Stimulated activated CD4-positive, alpha-beta T cell treated with anti-CD3 and anti-CD28 coated beads, TNF-alpha, amount 100 ng/mL, for 1 hour (primary cell): ENCODE measurements around the gene FBXO10.
"Not testable (repeated sequence)": the region's sequence is repeated elsewhere in the genome, so short reads cannot be mapped to it uniquely, and the experiment has no call there.

Experiments used
- DNase-seq, 3 donors: peaks; one replicate each; pipeline ENCODE4 v3.0.0-alpha.2; 2020; ENCODE audit warnings: low read depth in 3 of 3, low spot score in 1 of 3

FBXO10 gene, protein sequence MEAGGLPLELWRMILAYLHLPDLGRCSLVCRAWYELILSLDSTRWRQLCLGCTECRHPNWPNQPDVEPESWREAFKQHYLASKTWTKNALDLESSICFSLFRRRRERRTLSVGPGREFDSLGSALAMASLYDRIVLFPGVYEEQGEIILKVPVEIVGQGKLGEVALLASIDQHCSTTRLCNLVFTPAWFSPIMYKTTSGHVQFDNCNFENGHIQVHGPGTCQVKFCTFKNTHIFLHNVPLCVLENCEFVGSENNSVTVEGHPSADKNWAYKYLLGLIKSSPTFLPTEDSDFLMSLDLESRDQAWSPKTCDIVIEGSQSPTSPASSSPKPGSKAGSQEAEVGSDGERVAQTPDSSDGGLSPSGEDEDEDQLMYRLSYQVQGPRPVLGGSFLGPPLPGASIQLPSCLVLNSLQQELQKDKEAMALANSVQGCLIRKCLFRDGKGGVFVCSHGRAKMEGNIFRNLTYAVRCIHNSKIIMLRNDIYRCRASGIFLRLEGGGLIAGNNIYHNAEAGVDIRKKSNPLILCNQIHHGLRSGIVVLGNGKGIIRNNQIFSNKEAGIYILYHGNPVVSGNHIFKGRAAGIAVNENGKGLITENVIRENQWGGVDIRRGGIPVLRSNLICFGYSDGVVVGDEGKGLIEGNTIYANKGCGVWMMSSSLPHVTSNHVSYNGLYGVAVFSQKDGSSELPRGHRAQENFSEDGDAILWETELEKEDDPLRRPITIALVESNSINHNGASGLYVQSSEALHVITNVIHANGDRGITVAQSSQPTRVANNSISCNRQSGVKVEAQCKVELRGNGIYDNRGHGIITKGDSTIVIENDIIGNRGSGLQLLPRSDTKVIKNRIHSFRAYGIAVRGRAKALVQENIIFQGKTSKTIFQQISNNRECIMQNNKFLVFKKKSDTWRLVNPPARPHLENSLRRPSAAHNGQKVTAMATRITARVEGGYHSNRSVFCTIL

GRCh38 chr9:37575921-37576721 lies at the start of gene FBXO10:
TSS of gene FBXO10 (minus strand) at chr9:37576380. CDS start at chr9:37541768, 34,612 bp downstream.
- DNase-seq: peak in 1 of 3 donors; percentile 7

DNA sequence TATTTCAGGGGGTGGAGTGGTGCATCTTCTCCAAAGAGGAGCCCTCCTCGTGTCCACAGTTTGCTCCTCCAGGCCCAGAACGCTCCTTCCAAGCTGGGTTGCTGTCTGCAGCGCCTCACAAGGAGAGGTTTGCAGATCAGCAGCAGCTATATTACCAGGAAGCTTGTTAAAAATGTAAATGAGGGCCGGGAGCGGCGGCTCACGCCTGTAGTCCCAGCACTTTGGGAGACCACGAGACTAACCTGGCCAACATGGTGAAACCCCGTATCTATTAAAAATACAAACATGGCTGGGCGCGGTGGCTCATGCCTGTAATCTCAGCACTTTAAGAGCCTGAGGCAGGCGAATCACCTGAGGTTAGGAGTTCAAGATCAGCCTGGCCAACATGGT lies 49.6 kb upstream of the FBXO10 start:
- DNase-seq: no peak

DNA sequence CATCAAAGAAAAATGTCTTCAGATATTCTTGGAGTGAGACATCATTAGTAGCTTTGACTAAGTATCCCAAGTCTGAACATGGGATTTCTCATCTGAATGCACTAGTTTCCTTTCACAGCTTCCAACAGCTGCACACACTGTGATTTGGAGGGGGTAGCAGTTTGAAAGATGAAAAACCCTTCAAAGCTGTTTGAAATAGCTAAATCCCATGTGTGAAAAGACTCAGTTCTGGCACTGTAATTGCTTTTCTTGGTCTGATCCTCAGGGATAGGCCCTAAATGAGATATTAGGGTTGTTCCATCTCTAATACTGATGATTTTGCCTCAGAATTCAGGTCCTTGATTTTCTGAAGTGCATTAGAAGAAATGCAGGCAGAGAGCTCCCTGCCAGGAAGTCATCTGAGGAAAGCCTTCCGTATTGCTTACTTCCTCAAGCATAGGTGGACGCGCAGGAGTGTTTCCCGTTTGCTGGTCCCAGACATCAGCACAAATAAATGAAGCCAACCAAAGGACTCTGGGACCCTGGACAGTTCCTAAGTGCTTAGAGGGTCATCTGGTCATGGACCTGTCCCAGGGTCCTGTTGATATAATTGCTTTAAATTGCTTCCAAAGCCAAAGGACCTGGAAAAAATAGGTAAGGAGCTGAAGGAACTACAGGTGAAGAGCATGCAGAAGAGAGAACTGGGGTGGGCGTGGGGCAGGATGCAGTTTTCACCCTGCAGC lies 49.0 kb upstream of the FBXO10 start:
- DNase-seq: no peak

DNA sequence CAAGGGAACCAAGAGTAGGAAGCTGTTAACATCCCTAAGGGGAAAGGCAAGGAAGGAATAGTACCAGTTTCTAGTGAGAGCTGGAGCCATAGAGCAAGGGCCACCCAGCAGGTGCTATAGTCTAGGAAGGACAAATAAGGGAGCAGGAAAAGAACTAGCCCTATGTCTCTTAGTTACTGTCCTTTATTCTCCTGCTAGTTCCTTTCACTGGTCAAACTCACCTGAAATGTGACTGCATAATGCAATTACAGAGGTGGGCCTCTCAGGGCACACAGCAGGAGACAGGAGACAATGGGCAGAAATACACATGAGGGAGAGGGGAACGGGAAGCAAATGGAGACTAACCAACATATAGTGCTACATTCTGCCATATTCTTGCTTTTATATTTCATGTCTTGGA lies 47.9 kb upstream of the FBXO10 start:
- no peak for DNase-seq

- no peak for DNase-seq
These were observed 47.1 kb upstream of the FBXO10 start for GRCh38 chr9:37623267-37623666.

- DNase-seq: no peak
These were observed 46.3 kb upstream of the FBXO10 start for GRCh38 chr9:37622462-37622861.

GRCh38 chr9:37621273-37622121 lies 45.3 kb upstream of the FBXO10 start:
- no peak for DNase-seq

GRCh38 chr9:37620396-37620795 lies 44.2 kb upstream of the FBXO10 start:
- no peak for DNase-seq

DNA sequence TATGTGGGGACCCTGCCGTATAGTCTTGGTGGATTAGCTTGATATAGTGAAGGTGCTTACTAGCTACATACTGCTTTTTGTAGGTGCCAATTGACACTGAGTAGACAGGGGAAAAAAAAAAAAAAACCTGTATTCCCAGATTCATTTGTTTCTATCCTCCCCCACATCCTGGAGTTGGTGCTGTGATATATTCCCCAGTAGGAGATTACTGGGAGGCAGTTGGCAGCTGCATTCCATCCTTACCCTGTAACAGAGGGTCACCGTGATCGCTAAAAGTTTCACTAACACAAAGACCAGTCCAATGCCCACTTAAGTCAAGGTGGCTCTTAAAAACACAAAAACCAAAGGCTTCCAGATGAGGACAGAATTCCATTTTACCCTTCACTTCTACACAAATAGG lies 43.6 kb upstream of the FBXO10 start:
- DNase-seq: no peak

- DNase-seq: no peak
These were observed 42.6 kb upstream of the FBXO10 start for GRCh38 chr9:37618817-37619216.

DNA sequence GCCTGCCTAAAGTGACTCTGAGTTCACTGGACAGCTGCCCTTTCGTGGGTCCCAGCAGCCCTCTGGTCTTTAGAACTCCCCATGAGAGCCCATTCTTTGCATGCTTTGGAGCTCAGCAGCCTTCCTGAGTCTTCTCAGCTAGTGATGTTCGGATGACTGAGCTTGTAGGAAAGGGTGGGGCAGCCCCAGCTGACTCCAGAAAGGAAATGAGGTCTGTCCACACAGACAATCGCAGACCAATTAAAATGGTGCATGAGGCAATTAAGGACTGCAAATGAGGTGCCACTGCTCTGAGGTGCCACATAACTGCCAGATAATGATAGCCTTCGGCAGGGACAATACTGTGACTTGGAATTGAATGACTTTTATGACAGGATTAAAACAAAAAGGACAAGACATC lies 41.7 kb upstream of the FBXO10 start:
- no peak for DNase-seq

DNA sequence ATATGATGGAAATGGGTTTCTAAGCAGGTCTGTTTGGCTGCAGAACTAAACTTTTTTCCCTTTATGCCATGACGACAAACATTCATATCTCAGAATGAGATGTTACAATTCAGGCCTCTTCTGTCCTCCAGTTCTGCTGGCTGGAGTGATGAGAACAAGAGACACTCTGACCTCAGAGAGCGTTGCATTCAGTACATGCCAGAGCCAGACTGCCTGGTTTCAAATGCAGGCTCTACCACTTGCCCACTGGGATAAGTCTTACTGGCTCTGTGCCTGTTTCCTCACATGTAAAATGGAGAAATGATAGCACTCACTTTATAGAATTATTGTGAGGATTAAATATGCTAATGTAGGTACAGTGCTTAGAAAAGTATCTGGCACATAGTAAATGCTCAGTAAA lies 41.0 kb upstream of the FBXO10 start:
- no peak for DNase-seq

DNA sequence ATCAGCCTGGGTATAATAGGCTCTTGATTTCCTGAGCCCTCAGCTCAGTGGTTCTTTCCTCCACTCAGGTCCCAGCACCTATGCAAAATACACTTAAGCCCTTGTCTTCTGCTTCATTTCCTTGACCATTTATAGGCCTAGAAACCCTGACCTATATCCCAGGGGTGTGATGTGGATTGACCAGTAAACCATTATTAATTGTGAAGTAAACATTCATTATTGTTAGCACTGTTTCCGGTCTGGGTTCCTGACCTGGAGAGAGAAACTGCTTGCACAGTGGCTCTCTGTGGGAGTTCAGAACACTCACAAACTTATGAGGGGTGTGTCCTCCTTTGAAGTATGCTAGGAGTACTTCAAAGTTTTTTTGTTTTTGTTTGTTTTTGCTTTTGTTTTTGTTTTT lies 35.8 kb upstream of the FBXO10 start:
- DNase-seq: no peak

DNA sequence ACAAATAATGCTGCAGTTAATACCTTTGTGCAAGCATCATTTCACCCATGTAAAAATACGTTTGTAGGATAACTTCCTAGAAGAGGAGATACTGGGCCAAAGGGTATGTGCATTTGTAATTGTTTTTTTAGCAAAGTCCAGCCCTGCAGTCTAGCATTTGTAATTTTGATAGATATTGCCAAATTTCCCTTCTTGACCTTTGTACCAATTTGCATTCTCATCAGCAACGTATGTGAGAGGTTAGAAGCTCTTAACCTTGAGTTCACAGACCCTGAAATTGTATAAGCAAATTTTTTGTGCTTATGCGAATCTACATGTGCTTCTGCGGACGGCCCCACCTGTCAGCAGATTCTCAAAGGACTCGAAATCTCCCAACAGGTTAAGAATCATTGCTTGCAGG lies 34.8 kb upstream of the FBXO10 start:
- DNase-seq: no peak

- no peak for DNase-seq
These were observed 33.7 kb upstream of the FBXO10 start for GRCh38 chr9:37609735-37610397.

GRCh38 chr9:37608250-37608649 lies 32.1 kb upstream of the FBXO10 start:
- no peak for DNase-seq

- no peak for DNase-seq
These were observed 28.1 kb upstream of the FBXO10 start for GRCh38 chr9:37604296-37604695.

DNA sequence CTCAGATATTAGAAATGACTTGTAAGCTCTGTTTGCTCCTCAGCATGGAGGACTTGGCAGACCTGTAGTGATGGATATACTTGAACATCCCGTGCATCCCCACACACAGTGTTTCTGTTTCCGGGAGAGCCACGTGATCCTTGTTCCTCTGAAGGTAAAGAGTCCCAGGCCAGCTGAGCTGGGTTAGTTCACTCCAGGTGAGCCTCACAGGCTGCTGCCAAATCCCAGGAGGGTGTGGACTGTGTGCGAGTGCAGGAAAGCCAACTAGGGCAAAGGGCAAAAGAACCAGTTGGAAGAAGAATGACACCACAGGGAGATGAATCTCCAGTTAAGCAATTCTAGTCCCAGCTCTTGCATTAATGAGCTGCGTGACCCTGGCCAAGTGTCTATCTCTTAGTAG lies 26.6 kb upstream of the FBXO10 start:
- no peak for DNase-seq

DNA sequence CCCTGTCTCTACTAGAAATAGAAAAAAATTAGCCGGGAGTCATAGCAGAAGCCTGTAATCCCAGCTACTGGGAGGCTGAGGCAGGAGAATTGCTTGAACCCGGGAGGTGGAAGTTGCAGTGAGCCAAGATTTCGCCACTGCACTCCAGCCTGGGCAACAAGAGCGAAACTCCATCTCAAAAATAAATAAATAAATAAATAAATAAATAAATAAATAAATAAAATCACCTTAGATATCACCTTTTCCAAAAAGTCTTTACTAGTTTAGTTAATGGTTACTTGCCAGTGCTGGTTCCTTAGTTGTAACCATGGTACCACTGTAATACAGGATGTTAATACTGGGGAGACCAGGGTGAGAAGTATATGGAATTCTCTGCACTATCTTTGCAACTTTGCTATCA lies 25.9 kb upstream of the FBXO10 start:
- not testable (repeated sequence) for DNase-seq
